ENCODE data around the gene PNMA8A.

DNA sequence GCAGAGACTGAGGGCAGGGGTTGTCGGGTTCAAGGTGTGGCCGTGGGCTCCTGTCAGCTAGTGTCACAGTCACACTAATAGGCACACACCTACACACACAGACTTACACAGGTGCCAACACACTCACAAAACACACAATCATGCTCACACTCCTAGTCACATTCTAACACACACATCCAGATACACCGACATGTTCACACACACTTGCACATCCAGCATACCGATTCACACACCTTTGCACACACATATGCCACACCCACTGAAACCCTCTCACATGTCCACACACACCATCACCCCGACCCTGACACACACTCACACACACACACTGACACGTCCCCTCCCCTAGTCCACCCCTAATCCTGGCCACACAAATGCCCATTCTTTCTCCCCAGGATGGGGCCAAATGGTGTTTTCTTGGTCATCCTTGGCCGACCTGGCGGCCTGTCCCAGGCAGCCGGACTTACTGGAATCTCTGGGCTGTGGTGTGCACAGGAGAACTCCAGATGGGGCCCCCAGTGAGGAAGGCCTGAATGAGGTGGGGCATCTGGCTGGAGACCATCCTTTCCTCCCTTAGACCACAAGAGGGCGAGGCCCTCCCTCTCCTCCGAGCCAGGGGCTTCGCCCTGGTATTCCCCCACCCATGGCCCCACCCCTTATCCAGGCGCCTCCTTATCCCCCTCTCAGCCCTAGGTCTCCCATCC is 43.4 kb upstream of the PNMA8A start:
- no peak for TF ChIP-seq POLR2A (IDR thresholded peaks at IDR 0.05)
- TF ChIP-seq CTCF (IDR thresholded peaks at IDR 0.05), result no peak

Measured in right lobe of liver (tissue), 4 donors.